Hepatocyte (in vitro differentiated cells): ENCODE results near the gene RYR3.

Experiments
- EZH2phosphoT487 ChIP-seq: fragments of 200-600 bp; sonication (generic); IDR thresholded peaks from one replicate; pipeline ENCODE4 v1.6.1; 2018; ENCODE audit warnings: antibody characterized with exemption, mild to moderate bottlenecking, low read depth, moderate library complexity; ENCODE audit not compliant: unreplicated experiment, severe bottlenecking
- TF ChIP-seq, protein P1 (sequence below): fragments of 200-600 bp; sonication (generic); IDR thresholded peaks from 2 replicates; pipeline ENCODE4 v1.5.1; 2016; ENCODE audit warnings: antibody characterized with exemption, mild to moderate bottlenecking; ENCODE audit not compliant: poor library complexity

DNA sequence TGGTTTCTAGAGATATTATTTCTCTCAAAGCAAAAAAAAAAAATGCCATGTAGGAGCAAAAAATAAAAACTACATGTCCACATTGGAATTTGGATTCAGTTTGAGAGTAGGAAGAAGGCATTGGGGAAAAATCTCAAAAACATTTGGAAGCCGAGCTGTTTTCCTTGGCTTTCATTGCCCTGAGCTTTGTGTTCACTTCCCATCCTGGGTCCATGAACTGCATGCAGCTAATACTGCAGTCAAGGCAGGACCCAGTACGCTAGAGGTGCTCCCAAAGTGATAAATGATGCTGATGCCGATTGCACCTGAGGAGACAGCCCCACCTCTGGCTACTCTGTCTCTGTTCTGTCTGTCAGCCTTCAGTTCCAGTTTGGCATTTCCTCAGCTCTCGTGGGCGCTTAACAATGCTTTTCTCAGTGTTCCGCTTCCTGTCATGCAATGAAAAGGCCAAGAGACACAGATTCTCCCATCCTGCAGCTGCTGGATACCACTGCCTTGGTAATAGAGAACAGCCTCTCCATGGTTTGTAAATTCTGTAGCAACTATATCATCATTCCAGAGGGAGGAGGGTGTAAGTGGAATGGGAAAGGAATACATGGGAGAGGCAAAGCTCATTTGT lies 181.8 kb downstream of the RYR3 start:
- TF ChIP-seq, protein P1, sequence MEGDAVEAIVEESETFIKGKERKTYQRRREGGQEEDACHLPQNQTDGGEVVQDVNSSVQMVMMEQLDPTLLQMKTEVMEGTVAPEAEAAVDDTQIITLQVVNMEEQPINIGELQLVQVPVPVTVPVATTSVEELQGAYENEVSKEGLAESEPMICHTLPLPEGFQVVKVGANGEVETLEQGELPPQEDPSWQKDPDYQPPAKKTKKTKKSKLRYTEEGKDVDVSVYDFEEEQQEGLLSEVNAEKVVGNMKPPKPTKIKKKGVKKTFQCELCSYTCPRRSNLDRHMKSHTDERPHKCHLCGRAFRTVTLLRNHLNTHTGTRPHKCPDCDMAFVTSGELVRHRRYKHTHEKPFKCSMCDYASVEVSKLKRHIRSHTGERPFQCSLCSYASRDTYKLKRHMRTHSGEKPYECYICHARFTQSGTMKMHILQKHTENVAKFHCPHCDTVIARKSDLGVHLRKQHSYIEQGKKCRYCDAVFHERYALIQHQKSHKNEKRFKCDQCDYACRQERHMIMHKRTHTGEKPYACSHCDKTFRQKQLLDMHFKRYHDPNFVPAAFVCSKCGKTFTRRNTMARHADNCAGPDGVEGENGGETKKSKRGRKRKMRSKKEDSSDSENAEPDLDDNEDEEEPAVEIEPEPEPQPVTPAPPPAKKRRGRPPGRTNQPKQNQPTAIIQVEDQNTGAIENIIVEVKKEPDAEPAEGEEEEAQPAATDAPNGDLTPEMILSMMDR, result no peak
- no peak for TF ChIP-seq EZH2phosphoT487
